ENCODE data around the gene TEAD1. TPM values are rescaled to one million over a fixed set of nuclear protein-coding genes. Genes with fewer than 3 reads are reported as not detected.

Gene TEAD1
- total RNA-seq, 1 donor from 2014 or later: 103 TPM

GRCh38 chr11:12724301-12725054 lies 50.3 kb downstream of the TEAD1 start:
- intact Hi-C loops (cut with DNase I): no loop called here

DNA sequence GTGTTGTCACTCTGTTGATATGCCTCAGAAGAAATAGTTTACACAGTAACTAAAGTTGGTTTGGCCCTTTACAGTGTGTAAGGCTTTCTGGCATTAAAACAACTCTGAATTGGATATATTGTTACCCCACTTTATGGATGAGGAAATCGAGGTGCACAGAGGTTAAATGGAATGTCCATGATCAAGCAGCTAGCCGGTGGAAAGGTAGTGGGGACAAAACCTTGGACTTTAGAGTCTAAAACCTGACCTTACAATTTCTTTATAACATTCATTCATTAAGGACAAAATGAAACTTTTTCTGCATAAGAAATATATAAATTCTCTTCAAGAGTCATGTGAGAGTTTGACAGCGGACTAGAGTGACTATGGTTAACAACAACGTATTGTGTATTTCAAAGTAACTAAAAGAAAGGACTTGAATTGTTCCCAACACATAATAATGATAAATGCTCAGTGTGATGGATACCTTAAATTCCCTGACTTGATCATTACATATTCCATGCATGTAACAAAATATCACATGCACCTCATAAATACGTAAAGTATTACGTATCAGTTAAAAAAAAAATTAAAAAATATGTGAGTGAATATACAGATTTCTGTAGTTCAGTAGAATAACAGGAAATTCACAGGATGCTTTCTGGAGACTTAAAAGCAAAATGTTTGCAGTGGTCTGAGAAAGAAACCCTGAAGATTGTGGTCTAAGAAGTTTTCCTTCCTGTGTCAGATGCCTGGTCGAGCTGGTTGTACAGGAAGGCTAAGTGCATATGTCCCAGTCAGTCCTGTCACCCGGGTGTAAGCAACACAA lies 51.0 kb downstream of the TEAD1 start:
- no peak for DNase-seq (ENCODE audit: low spot score)
- intact Hi-C loops (cut with DNase I): no loop called here

More at GRCh38 chr11:12724301-12725054, 50.3 kb downstream of the TEAD1 start:
- peak; percentile 85 for DNase-seq (ENCODE audit: low spot score)

DNA sequence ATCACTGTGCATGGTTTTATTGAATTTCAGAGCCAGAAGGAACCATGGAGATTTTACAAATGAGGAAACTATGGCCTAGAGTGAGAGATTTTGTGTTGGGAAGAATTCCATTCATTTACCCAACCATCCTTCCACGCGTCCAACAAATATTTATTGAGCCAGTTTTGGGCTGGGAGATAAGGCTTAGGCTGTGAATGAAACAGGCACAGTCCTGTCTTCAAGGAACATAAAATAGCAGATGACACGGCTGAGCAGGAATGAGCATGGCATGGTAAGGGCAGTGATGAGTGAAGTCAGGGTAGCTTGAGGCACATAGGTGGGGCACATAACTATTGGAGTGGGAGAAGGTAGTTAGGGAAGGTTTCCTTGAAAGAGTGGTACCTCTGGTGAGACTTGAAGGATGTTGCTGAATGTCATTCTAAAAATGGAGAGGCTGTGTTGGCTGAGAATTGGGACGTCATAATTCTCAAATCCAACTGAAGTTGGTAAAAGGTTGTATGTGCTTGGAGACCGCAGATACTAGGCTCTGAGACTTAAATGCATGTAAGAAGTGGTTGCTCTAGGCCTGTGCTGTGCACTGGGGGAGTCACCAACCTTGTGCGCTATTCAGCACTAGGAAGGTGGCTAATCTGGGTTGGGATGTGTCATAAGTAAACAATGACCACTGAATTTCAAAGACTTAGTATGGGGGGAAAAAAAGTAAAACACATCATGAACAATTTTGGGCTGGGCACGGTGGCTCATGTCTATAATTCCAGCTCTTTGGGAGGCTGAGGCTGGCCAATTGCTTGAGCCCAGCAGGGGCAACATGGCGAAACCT lies 51.9 kb downstream of the TEAD1 start:
- DNase-seq (ENCODE audit: low spot score): no peak
- intact Hi-C loops (cut with DNase I): no loop called here

- intact Hi-C loops (cut with DNase I): no loop called here
- DNase-seq (ENCODE audit: low spot score): no peak
Measured at GRCh38 chr11:12727563-12728211, 53.5 kb downstream of the TEAD1 start.

DNA sequence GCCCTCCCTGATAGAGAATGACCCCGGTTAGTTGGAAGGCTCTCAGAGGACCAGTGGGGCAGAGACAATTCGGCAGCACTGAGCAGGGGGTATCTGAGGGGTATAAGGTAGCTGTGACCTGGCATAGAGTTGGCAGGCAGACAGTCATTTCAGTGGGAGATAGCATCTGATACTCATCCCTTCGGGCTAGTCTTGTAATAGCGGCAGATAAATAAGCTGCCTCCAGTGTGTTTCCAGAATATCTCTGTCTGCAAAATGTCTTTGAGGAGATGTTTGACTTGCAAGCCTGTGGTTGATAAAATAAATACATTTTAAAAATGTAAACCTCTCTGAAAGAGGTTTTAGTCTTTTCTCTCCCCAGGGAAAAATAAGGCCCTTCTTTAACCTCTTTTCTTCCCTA lies 54.2 kb downstream of the TEAD1 start:
- intact Hi-C loops (cut with DNase I): no loop called here
- no peak for DNase-seq (ENCODE audit: low spot score)

- DNase-seq (ENCODE audit: low spot score): no peak
- intact Hi-C loops (cut with DNase I): no loop called here
Measured at GRCh38 chr11:12729941-12730340, 55.7 kb downstream of the TEAD1 start.

- DNase-seq (ENCODE audit: low spot score): no peak
- intact Hi-C loops (cut with DNase I): no loop called here
Measured at GRCh38 chr11:12731841-12732336, 57.7 kb downstream of the TEAD1 start.

DNA sequence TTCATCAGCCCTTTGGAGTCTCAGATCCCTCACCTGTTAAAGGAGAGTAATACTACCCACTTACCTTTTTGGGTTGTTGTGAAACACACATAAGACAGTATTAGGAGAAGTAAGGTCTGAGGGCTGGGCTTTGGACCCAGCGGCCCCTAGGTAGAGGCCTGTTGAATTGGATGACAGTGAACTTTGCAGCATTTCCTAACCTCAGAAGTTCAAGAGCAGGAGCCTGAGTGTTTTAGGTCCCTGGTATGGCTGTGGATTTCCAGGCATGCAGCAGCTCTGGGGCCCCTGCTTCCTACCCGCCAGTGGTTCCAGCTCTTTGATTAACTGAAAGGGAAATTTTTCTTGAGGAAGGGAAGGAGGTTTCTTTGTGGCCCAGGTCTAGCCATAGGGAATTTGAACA lies 58.9 kb downstream of the TEAD1 start:
- no peak for DNase-seq (ENCODE audit: low spot score)
- intact Hi-C loops (cut with DNase I): no loop called here

GRCh38 chr11:12734625-12735024 lies 60.4 kb downstream of the TEAD1 start:
- DNase-seq (ENCODE audit: low spot score): no peak
- intact Hi-C loops (cut with DNase I): no loop called here

DNA sequence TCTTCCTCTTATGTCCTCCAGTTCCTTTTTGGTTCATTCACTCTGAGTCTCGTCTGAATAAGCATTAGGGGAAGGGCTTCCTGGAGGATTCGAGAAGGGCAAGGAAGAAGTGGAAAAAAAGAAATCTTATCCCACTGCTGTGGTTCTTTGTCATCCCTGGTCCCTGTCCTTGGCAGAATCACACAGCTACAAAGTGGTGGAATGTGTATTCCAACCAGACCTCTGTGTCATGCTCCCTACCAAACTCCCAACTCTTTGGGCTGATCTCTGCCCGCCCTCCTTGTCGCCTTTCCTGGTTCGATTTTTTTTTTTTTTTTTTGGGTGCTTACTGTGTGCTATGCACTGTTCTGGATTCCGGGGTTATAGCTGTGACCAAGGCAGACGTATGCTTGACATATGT lies 61.0 kb downstream of the TEAD1 start:
- intact Hi-C loops (cut with DNase I): no loop called here
- DNase-seq (ENCODE audit: low spot score): no peak

DNA sequence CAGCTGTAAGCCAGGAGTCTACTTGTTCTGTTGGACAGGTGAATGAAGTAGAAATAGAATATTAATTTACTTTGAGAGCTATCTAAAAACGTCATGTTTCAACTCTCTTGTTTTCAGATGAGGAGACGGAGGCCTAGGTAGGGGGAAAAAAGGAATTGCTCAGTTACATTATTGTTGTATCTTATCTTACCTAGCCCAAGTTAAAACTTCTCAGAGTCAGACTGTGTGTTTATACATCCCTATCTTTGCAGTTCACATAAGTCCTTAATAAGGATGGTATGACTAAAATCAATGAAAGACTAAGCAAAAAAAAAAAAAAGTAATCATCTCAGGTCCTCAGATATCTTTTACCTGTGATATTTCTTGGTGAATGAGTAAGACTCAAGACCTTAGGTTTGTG lies 62.8 kb downstream of the TEAD1 start:
- intact Hi-C loops (cut with DNase I): no loop called here
- no peak for DNase-seq (ENCODE audit: low spot score)

DNA sequence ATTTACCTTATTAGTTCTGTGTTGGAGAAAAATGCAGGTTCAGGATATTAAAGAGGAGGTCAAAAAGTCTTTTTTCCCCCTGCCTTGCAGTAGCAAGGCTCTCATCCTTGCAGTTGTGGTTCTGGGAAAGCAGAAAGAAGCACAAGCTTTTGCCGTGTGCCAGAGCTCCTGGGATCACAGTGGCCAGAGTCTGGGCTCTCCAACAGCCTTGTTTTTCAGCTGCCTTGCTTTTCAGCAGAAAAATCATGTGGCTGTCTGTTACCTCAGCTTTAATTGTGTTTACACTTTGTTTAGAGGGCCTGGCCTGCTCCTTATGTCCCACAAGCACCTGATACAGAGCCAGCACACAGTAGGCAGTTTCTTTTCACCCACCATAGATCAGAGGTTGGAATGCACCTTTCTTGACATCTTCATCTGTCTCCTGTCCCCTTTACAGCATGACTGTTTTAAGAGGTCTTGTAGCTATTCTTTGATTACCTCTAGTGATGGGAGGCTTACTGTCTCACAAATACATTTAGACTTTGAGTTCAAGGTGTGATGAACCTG lies 67.5 kb downstream of the TEAD1 start:
- no peak for DNase-seq (ENCODE audit: low spot score)
- intact Hi-C loops (cut with DNase I): loop anchor here (10.0 kb wide), 1 partner anchor 47 kb away; no protein-coding TSS in a partner anchor

DNA sequence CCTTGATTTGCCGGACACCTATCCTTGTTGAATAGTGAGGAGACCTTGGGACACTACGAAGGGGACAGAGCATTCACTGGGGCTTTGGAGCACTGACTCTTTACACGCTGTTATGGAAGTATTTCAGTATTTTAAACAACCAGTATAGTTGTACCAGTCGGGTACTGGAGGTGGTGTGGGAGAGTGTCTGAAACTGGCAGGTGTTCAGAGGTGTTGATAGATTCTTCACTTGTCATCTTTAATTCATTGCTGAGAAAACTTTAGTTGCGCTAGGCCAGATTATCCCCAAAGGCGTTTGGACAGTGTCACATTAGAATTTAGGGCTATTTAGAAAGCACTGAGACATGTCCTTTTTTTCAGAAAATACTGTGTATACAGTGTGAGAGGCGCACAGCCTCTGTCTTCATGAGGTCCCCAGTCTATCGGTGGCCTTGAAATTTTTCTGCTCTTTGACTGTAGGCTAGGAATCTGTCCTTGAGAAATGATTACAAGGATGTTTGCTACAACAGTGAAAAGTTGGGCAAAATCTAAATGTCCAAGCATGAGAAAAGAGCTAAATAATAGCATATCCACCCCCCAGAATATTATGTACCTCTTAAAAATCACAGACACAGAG lies 69.7 kb downstream of the TEAD1 start:
- no peak for DNase-seq (ENCODE audit: low spot score)
- intact Hi-C loops (cut with DNase I): loop anchor here (10.0 kb wide), 1 partner anchor 49 kb away; no protein-coding TSS in a partner anchor

DNA sequence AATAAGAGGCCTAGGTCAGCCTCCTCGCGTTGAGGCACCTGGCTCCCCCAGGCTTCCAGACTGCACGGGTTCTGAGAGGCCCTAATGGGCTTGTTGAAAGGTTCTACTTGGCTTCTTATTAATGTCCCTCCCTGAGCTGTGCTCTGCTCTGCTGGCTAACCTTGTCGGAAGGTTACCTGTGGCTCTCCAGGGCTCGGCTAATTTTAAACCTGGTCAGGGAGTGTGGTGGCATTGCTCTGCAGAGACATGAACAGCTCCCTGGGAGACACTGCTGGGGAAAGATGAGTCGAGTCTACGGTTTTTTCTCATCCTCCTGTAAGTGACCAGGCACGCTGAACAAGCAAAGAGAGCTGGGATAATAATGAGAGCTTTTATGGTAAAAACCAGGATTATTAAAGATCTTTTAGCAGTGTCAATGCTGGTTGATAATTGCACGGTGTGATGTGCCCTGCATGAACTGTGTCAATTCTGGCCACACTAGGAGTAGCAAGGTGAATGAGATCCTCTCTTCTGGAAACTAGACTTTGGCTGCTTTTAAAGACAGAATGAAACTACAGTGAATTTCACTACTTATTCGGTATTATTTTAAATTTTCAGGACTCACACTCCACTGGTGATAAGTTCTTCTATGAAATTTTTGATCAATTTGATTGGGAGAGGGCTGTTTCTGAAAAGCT lies 70.7 kb downstream of the TEAD1 start:
- no peak for DNase-seq (ENCODE audit: low spot score)
- intact Hi-C loops (cut with DNase I): loop anchor here (10.0 kb wide), 1 partner anchor 50 kb away; no protein-coding TSS in a partner anchor

DNA sequence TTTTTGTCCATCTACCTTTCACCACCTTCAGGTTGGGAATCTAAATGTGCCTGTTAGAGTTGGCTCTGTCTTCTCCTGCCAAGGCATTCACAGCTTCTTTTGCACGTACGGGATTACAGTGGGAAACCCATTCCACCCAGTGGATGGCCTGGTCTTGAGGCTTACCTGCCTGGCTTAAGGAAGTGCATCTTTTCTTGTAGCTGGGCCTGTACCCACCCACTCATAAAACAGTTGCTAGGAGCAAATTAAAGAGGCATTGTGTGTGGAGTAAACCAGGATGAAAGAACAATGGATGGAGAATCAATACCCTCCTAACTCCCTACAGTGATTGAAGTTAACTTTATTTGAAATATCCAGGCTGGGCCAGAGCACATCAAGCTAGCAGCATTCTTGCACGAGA lies 71.6 kb downstream of the TEAD1 start:
- intact Hi-C loops (cut with DNase I): loop anchor here (10.0 kb wide), 1 partner anchor 51 kb away; no protein-coding TSS in a partner anchor
- no peak for DNase-seq (ENCODE audit: low spot score)

DNA sequence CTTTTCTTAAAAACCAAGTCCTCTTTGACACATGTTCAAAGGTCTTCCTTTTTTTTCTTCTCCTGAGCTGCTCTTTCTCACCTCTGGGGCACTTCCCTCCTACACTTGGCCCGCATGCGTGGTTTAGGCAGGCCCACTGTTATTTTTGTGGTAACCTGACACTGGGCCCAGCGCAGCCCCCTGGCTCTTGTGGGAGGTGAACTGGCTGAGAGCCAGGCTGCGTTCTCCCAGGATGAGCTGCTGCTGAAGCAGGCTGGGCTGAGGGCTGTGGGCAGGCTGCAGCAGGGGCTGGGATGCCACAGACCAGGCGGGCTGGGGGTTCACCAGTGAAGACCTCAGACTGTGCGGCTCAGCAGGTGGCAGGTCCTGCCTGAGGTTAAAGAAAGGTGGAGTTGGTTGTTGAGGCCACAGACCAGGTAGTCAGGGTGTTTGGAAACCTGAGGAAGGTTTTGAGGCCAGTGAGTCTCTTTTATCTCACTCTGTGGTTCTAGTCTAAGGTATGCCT lies 72.4 kb downstream of the TEAD1 start:
- intact Hi-C loops (cut with DNase I): loop anchor here (10.0 kb wide), 1 partner anchor 52 kb away; no protein-coding TSS in a partner anchor

GRCh38 chr11:12748561-12748960 lies 74.3 kb downstream of the TEAD1 start:
- intact Hi-C loops (cut with DNase I): loop anchor here (10.0 kb wide), 1 partner anchor 54 kb away; no protein-coding TSS in a partner anchor

More for the DNA sequence above, 72.4 kb downstream of the TEAD1 start:
- DNase-seq (ENCODE audit: low spot score): peak; percentile 83

More at GRCh38 chr11:12748561-12748960, 74.3 kb downstream of the TEAD1 start:
- no peak for DNase-seq (ENCODE audit: low spot score)
